ENCODE data around the gene BCL2L14. TPM values are rescaled to one million over a fixed set of nuclear protein-coding genes. Genes with fewer than 3 reads are reported as not detected.

The BCL2L14 gene
- total and polyA plus RNA-seq, 7 donors: not detected

DNA sequence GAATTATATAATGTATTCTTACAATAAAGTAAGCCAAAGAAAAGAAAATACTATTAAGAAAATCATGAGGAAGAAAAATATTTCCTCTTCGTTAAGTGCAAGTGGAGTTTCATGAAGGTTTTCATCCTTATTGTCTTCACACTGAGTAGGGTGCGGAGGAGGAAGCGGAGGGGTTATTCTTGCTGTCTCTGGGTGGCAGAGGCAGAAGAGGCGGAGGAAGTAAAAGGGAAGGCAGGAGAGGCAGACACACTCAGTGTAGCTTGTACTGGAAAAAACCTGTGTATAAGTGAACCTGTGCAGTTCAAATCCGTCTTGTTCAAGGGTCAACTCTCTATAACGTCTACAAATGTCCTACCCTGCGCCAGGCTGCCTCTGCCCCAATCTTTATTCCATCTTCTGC, 22.0 kb upstream of the BCL2L14 start:
- Histone ChIP-seq H3K27ac (no peak overlapping the region), H3K4me3 (no peak overlapping the region), H3K9me3 (no peaks in the 10 kb centered on the region), H3K27me3 (ENCODE audit: insufficient read depth in 3 of 3, low read length in 2 of 3) (peaks cover 0 to 3% (median 0%) of the 10 kb centered on the region in 3 donors), H3K4me1 (no peaks in the 10 kb centered on the region), H3K36me3 (ENCODE audit: insufficient read depth in 1 of 2, low read depth in 1 of 2) (no peaks in the 10 kb centered on the region)
- TF ChIP-seq, protein P1, sequence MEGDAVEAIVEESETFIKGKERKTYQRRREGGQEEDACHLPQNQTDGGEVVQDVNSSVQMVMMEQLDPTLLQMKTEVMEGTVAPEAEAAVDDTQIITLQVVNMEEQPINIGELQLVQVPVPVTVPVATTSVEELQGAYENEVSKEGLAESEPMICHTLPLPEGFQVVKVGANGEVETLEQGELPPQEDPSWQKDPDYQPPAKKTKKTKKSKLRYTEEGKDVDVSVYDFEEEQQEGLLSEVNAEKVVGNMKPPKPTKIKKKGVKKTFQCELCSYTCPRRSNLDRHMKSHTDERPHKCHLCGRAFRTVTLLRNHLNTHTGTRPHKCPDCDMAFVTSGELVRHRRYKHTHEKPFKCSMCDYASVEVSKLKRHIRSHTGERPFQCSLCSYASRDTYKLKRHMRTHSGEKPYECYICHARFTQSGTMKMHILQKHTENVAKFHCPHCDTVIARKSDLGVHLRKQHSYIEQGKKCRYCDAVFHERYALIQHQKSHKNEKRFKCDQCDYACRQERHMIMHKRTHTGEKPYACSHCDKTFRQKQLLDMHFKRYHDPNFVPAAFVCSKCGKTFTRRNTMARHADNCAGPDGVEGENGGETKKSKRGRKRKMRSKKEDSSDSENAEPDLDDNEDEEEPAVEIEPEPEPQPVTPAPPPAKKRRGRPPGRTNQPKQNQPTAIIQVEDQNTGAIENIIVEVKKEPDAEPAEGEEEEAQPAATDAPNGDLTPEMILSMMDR (IDR thresholded peaks at IDR 0.05): no peak
- intact Hi-C loops (cut with DNase I): no loop called here
- DNase-seq (no peak), ATAC-seq (no peak)
- 90 to 92% (median 90%) methylated on average over 7 of the region's 7 CpGs for WGBS, 3 donors

DNA sequence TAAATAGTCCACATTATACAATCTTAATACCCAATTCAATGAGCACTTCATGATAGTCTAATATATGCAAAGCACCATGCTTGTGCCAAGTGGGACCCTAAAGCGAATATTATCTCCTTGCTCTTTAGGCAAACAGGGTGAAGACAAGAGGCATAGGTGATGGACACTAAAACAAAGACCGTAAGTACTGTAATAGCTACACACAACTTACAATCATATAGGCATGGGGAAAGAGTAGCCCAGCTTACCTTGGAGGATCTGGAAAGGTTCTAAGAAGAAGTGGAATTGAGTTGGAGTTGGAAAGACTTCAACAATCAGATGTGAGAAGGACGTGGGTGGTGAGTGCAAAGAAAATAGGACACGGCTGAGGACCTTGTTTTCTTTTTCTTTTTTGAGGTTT, 19.1 kb upstream of the BCL2L14 start:
- intact Hi-C loops (cut with DNase I): no loop called here

DNA sequence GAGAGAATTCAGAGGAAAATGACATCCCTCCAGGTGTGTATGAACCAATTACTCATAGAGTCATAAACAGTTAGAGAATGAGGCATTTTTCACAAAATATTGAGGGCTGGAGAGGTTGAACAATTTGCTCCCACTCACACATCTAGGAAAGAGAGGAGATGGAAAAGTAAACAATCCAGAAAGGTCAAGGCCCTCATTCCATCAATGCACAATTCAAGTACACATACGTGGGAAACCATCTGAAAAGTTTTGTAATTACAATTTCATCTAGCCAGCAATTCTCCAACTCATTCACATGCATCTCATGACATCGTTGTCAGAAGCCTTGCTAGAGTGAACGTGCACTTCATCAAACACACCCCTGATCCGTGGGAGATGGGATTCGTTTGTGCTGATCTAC, 15.7 kb upstream of the BCL2L14 start:
- Histone ChIP-seq H3K27ac (no peak overlapping the region), H3K4me3 (no peak overlapping the region), H3K27me3 (ENCODE audit: insufficient read depth in 3 of 3, low read length in 2 of 3) (no peaks in the 10 kb centered on the region), H3K36me3 (ENCODE audit: insufficient read depth in 1 of 2, low read depth in 1 of 2) (no peaks in the 10 kb centered on the region), H3K9me3 (no peaks in the 10 kb centered on the region), H3K4me1 (no peaks in the 10 kb centered on the region)
- intact Hi-C loops (cut with DNase I): no loop called here
- ATAC-seq (no peak), DNase-seq (no peak)
- TF ChIP-seq, protein P1 (IDR thresholded peaks at IDR 0.05): no peak
- 49 to 62% (median 58%) methylated on average over 5 of the region's 5 CpGs for WGBS, 3 donors

More for the DNA sequence above, 19.1 kb upstream of the BCL2L14 start:
- ATAC-seq (no peak), DNase-seq (no peak)
- no peak overlapping the region for H3K4me3 ChIP-seq
- H3K27ac ChIP-seq: no peak overlapping the region
- no peaks in the 10 kb centered on the region for H3K4me1 ChIP-seq
- H3K36me3 ChIP-seq (ENCODE audit: insufficient read depth in 1 of 2, low read depth in 1 of 2): no peaks in the 10 kb centered on the region
- TF ChIP-seq, protein P1 (IDR thresholded peaks at IDR 0.05): no peak
- no peaks in the 10 kb centered on the region for H3K9me3 ChIP-seq
- H3K27me3 ChIP-seq (ENCODE audit: insufficient read depth in 3 of 3, low read length in 2 of 3): peaks cover 0 to 3% (median 0%) of the 10 kb centered on the region in 3 donors
- WGBS, 3 donors: 85 to 87% (median 85%) methylated on average over 4 of the region's 4 CpGs

DNA sequence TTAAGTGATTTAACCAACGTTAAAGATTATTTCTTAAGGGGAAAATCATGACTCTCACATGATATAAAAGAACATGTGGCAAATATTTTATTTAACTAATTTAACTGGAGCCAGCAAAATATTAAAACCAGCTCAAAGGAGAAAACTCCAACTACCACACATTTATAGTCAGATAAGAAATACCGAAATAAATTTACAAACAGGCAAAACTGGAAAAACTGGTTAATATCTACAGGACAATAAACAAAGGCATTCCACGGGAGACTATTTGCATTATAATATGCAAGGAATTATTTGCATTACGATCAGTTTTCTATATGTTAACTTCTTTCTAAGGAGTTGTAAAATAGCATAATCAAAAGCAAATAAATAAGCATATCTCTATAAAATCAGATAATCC, 13.8 kb upstream of the BCL2L14 start:
- H3K4me3 ChIP-seq: no peak overlapping the region
- H3K36me3 ChIP-seq (ENCODE audit: insufficient read depth in 1 of 2, low read depth in 1 of 2): no peaks in the 10 kb centered on the region
- H3K9me3 ChIP-seq: no peaks in the 10 kb centered on the region
- no peaks in the 10 kb centered on the region for H3K4me1 ChIP-seq
- no peak overlapping the region for H3K27ac ChIP-seq
- DNase-seq (no peak), ATAC-seq (no peak)
- intact Hi-C loops (cut with DNase I): no loop called here
- 47 to 63% (median 51%) methylated on average over 4 of the region's 4 CpGs for WGBS, 3 donors
- TF ChIP-seq, protein P1 (IDR thresholded peaks at IDR 0.05): no peak
- H3K27me3 ChIP-seq (ENCODE audit: insufficient read depth in 3 of 3, low read length in 2 of 3): no peaks in the 10 kb centered on the region

DNA sequence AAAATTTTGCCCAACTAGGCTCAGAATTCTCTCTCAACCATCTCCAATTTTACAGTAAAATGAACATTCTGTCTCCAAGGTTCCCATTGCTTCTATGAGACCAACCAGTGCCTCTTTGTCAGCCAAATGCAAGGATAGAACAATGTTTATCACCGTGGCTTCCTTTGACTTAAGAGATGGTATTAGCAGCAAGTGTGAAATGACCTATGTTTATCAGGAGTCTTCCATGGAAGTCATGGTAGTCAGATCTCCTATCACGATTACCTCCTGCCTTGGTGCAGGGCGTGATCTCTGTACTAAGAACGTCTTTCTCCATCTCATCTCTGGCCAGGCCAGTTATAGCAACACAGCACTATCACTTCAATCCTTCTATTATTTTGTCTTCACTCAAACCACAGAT, 6.1 kb upstream of the BCL2L14 start:
- DNase-seq: no peak
- intact Hi-C loops (cut with DNase I): no loop called here
- Histone ChIP-seq H3K27me3 (ENCODE audit: insufficient read depth in 3 of 3, low read length in 2 of 3) (no peaks in the 10 kb centered on the region), H3K4me1 (no peaks in the 10 kb centered on the region), H3K4me3 (no peak overlapping the region), H3K36me3 (ENCODE audit: insufficient read depth in 1 of 2, low read depth in 1 of 2) (no peaks in the 10 kb centered on the region), H3K27ac (no peak overlapping the region), H3K9me3 (no peaks in the 10 kb centered on the region)
- WGBS, 3 donors: 83 to 89% (median 87%) methylated on average over 4 of the region's 4 CpGs
- ATAC-seq: no peak
- TF ChIP-seq, protein P1 (IDR thresholded peaks at IDR 0.05): no peak
